ENCODE measurements around the gene NAA35.

Gene NAA35

DNA sequence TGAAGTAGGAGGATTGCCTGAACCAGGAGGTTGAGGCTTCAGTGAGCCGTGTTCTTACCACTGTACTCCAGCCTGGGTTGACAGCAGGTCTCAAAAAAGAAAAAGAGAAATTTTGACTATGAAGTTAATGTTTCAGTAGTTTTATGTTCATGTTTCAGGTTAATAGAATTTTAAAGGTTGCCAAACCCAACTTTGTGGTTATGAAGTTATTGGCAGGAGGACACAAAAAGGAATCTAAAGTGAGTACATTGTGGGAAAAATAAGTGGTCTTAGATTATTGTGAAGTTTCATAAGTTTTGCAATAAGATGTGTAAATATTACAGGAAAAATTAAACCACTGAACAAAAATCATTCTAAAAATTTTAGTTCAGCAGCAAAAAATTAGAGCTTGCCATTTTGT, 79.8 kb downstream of the NAA35 start:
- Histone ChIP-seq H3K27me3 (ENCODE audit: control insufficient read depth in 1 of 2, insufficient read depth in 2 of 2, low read length in 2 of 2) (no peaks in the 10 kb centered on the region), H3K9me3 (ENCODE audit: control insufficient read depth in 1 of 2, low read length in 2 of 2) (no peaks in the 10 kb centered on the region), H3K9ac (ENCODE audit: low read depth in 1 of 2, low read length in 2 of 2) (no peak overlapping the region), H3K4me1 (ENCODE audit: control insufficient read depth in 1 of 2, insufficient read depth in 2 of 2, low read length in 2 of 2) (no peaks in the 10 kb centered on the region), H3K27ac (ENCODE audit: low read depth, low read length) (no peak overlapping the region), H3K36me3 (ENCODE audit: control insufficient read depth in 1 of 2, insufficient read depth in 2 of 2, low read length in 2 of 2) (peaks cover 35 to 59% of the 10 kb centered on the region in 2 donors), H3K4me3 (ENCODE audit: low read depth in 1 of 2, low read length in 2 of 2) (no peak overlapping the region)

DNA sequence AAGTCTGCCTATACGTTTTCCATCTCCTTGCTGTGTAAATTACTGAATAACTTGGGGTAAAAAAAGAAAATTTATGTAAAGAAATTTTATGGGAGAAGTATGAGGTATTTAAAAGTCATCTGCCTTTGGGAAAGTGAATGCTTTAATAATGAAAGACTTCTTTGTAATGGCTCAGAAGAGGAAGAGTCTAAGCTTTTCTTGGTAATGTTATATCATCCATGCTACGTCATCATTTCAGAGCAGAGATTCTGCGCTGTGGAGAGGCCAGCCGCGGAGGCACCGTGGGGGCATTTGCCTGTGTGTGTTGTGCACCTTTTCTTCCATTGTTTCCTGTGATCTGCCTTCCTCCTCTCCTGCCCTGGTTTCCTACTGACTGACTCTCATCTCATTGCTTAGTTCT, 80.2 kb downstream of the NAA35 start:
- H3K36me3 ChIP-seq (ENCODE audit: control insufficient read depth in 1 of 2, insufficient read depth in 2 of 2, low read length in 2 of 2), result peaks cover 38 to 64% of the 10 kb centered on the region in 2 donors
- H3K4me3 ChIP-seq (ENCODE audit: low read depth in 1 of 2, low read length in 2 of 2), result no peak overlapping the region
- no peaks in the 10 kb centered on the region for H3K4me1 ChIP-seq (ENCODE audit: control insufficient read depth in 1 of 2, insufficient read depth in 2 of 2, low read length in 2 of 2)
- no peaks in the 10 kb centered on the region for H3K9me3 ChIP-seq (ENCODE audit: control insufficient read depth in 1 of 2, low read length in 2 of 2)
- H3K9ac ChIP-seq (ENCODE audit: low read depth in 1 of 2, low read length in 2 of 2), result no peak overlapping the region
- no peak overlapping the region for H3K27ac ChIP-seq (ENCODE audit: low read depth, low read length)
- H3K27me3 ChIP-seq (ENCODE audit: control insufficient read depth in 1 of 2, insufficient read depth in 2 of 2, low read length in 2 of 2), result no peaks in the 10 kb centered on the region

DNA sequence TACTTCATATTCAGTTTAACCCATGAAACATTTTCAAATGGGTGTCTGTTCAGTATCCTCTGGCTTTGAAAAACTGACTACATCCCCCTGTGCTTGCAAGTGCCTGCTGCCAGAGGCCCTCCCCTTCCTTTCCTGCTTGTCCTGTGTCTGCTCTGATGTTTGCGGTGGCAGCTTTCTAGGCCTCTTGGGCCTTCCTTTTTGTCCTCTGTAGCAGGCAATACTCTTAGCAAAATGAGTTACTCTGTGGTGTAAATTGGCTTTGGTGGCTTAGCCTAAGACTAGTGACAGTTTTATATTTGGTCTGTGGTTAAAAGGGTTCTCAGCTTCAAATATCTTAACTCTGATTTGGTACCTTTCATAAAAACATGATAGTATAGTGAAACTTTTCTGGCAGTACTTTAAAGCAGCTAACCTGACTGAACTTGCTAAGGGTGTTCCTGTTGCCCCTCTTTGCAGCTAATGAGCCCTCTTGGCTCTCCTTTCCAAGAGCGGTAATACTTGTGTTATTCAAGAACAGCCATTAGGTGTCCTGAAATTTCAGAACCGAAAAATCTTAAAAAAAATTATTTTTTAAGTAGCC, 81.8 kb downstream of the NAA35 start:
- Histone ChIP-seq H3K9me3 (ENCODE audit: control insufficient read depth in 1 of 2, low read length in 2 of 2) (no peaks in the 10 kb centered on the region), H3K4me3 (ENCODE audit: low read depth in 1 of 2, low read length in 2 of 2) (no peak overlapping the region), H3K9ac (ENCODE audit: low read depth in 1 of 2, low read length in 2 of 2) (no peak overlapping the region), H3K4me1 (ENCODE audit: control insufficient read depth in 1 of 2, insufficient read depth in 2 of 2, low read length in 2 of 2) (no peaks in the 10 kb centered on the region), H3K27ac (ENCODE audit: low read depth, low read length) (no peak overlapping the region), H3K36me3 (ENCODE audit: control insufficient read depth in 1 of 2, insufficient read depth in 2 of 2, low read length in 2 of 2) (peaks cover 41 to 63% of the 10 kb centered on the region in 2 donors), H3K27me3 (ENCODE audit: control insufficient read depth in 1 of 2, insufficient read depth in 2 of 2, low read length in 2 of 2) (no peaks in the 10 kb centered on the region)

DNA sequence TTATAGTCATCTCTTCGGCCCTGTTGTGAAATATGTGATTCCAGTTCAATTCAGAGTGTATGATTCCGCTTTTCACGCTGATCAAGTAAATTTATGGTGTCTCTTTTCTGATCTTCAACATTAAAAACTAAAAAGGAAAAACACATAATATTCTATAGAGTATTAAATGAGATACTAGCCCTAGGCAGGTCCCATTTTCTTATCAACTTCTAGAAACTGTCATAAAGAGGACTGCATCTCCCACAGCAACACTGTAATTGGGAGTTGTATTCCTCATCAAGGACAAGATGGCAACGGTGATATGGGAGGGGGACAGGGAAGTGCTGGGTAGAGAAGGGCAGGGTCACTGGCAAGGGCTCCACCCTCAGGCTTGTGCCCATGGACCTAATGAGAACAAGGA, 86.8 kb downstream of the NAA35 start:
- no peaks in the 10 kb centered on the region for H3K9me3 ChIP-seq (ENCODE audit: control insufficient read depth in 1 of 2, low read length in 2 of 2)
- H3K9ac ChIP-seq (ENCODE audit: low read depth in 1 of 2, low read length in 2 of 2), result no peak overlapping the region
- H3K27ac ChIP-seq (ENCODE audit: low read depth, low read length), result no peak overlapping the region
- H3K4me3 ChIP-seq (ENCODE audit: low read depth in 1 of 2, low read length in 2 of 2), result no peak overlapping the region
- no peaks in the 10 kb centered on the region for H3K27me3 ChIP-seq (ENCODE audit: control insufficient read depth in 1 of 2, insufficient read depth in 2 of 2, low read length in 2 of 2)
- H3K4me1 ChIP-seq (ENCODE audit: control insufficient read depth in 1 of 2, insufficient read depth in 2 of 2, low read length in 2 of 2), result no peaks in the 10 kb centered on the region
- H3K36me3 ChIP-seq (ENCODE audit: control insufficient read depth in 1 of 2, insufficient read depth in 2 of 2, low read length in 2 of 2), result peaks cover 29 to 62% of the 10 kb centered on the region in 2 donors

DNA sequence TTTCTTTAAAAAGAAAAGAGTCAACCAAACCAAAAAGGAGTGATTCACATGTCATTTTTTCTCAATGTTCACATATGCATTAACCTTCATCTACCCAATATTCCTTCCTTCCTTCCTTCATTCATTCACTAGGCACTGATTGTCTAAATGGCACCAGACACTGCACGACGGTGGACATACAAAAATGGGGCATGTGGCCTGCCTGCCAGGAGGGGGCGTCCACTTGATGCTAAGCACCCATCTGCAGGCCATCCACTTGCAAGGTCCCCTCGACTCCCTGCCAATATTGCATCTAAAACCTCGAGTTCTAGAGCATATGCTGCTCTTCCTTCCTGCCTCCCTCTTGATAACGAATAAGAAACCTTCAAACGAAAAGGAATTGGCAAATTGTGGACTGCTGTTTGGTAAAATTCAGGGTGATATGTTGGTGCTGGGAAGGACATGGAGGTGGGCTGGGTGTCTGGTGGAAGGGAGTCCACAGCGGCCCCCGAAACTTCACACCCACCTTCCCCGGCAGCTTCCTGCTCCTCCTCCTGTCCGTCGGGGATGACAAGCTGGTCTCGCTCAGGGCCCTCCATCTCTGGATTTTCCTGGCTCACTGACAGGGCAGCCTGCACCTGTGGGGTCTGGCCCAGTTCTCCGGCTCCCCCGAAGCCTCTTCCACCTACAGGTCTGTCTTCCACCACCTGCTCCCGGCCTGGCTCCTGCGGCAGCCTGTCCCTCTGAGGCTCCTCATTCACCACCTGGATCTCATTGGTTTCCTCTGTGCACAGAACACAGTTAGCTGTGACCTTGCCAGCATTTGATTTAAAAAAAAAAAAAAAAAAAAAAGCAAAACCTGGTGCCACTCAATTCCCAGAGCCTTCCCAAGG, 94.2 kb downstream of the NAA35 start:
- H3K4me1 ChIP-seq (ENCODE audit: control insufficient read depth in 1 of 2, insufficient read depth in 2 of 2, low read length in 2 of 2), result peaks cover 0 to 17% of the 10 kb centered on the region in 2 donors
- H3K9ac ChIP-seq (ENCODE audit: low read depth in 1 of 2, low read length in 2 of 2), result no peak overlapping the region
- no peaks in the 10 kb centered on the region for H3K9me3 ChIP-seq (ENCODE audit: control insufficient read depth in 1 of 2, low read length in 2 of 2)
- no peaks in the 10 kb centered on the region for H3K27me3 ChIP-seq (ENCODE audit: control insufficient read depth in 1 of 2, insufficient read depth in 2 of 2, low read length in 2 of 2)
- peaks cover 19 to 31% of the 10 kb centered on the region in 2 donors for H3K36me3 ChIP-seq (ENCODE audit: control insufficient read depth in 1 of 2, insufficient read depth in 2 of 2, low read length in 2 of 2)
- no peak overlapping the region for H3K27ac ChIP-seq (ENCODE audit: low read depth, low read length)
- H3K4me3 ChIP-seq (ENCODE audit: low read depth in 1 of 2, low read length in 2 of 2), result no peak overlapping the region

DNA sequence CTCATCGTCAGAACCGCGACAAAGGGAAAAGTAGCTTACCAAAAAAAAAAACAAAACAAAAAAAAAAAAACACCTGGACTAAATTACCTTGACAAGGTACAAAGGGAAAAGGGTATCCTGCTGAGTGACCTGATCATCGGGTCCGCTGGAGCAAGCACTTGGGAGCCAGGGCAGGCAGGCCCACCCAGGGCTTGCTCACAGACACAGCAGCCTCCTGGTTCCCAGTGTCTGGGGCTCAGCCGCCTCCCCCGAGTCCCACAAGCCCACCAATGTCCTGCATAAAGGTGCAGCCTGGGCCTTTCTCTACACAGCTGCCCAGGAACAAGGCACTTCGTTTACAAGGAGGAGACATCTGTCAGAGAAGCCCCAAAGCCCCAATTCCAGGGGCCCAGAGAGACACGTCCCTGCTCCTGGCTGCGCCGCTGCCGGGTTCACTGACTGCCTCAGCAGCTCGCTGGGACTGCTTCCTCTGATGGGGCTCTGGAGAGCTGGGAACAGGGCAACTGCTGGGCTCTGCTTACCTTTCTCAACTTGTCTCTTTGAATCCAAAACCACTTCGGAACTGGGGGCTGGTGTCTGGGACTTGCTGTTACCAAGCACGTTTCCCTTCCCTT, 95.0 kb downstream of the NAA35 start:
- no peaks in the 10 kb centered on the region for H3K27me3 ChIP-seq (ENCODE audit: control insufficient read depth in 1 of 2, insufficient read depth in 2 of 2, low read length in 2 of 2)
- H3K27ac ChIP-seq (ENCODE audit: low read depth, low read length), result no peak overlapping the region
- H3K9me3 ChIP-seq (ENCODE audit: control insufficient read depth in 1 of 2, low read length in 2 of 2), result no peaks in the 10 kb centered on the region
- peaks cover 0 to 17% of the 10 kb centered on the region in 2 donors for H3K4me1 ChIP-seq (ENCODE audit: control insufficient read depth in 1 of 2, insufficient read depth in 2 of 2, low read length in 2 of 2)
- H3K9ac ChIP-seq (ENCODE audit: low read depth in 1 of 2, low read length in 2 of 2), result no peak overlapping the region
- no peak overlapping the region for H3K4me3 ChIP-seq (ENCODE audit: low read depth in 1 of 2, low read length in 2 of 2)
- H3K36me3 ChIP-seq (ENCODE audit: control insufficient read depth in 1 of 2, insufficient read depth in 2 of 2, low read length in 2 of 2), result peaks cover 19 to 31% of the 10 kb centered on the region in 2 donors

DNA sequence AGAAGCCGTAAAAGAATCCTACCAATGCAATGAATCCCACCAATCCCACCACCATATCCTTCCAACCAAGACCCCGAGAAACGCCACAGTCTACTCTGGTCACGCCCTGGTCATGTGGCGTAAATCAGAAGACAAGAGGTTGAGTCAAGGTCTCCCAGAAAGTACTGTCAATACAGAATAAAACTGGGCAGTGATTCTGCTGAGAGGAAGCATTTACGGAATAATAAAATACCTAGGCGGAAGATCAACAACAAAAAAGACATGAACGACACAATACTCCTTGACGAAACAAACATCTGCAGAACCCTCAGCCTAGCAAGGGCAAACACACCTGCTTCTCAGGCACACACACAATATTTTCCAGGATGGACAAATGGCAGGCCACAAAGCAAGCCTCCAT, 95.6 kb downstream of the NAA35 start:
- no peak overlapping the region for H3K9ac ChIP-seq (ENCODE audit: low read depth in 1 of 2, low read length in 2 of 2)
- no peaks in the 10 kb centered on the region for H3K27me3 ChIP-seq (ENCODE audit: control insufficient read depth in 1 of 2, insufficient read depth in 2 of 2, low read length in 2 of 2)
- no peak overlapping the region for H3K4me3 ChIP-seq (ENCODE audit: low read depth in 1 of 2, low read length in 2 of 2)
- peaks cover 19 to 31% of the 10 kb centered on the region in 2 donors for H3K36me3 ChIP-seq (ENCODE audit: control insufficient read depth in 1 of 2, insufficient read depth in 2 of 2, low read length in 2 of 2)
- H3K4me1 ChIP-seq (ENCODE audit: control insufficient read depth in 1 of 2, insufficient read depth in 2 of 2, low read length in 2 of 2), result peaks cover 6 to 20% of the 10 kb centered on the region in 2 donors
- no peak overlapping the region for H3K27ac ChIP-seq (ENCODE audit: low read depth, low read length)
- H3K9me3 ChIP-seq (ENCODE audit: control insufficient read depth in 1 of 2, low read length in 2 of 2), result no peaks in the 10 kb centered on the region

DNA sequence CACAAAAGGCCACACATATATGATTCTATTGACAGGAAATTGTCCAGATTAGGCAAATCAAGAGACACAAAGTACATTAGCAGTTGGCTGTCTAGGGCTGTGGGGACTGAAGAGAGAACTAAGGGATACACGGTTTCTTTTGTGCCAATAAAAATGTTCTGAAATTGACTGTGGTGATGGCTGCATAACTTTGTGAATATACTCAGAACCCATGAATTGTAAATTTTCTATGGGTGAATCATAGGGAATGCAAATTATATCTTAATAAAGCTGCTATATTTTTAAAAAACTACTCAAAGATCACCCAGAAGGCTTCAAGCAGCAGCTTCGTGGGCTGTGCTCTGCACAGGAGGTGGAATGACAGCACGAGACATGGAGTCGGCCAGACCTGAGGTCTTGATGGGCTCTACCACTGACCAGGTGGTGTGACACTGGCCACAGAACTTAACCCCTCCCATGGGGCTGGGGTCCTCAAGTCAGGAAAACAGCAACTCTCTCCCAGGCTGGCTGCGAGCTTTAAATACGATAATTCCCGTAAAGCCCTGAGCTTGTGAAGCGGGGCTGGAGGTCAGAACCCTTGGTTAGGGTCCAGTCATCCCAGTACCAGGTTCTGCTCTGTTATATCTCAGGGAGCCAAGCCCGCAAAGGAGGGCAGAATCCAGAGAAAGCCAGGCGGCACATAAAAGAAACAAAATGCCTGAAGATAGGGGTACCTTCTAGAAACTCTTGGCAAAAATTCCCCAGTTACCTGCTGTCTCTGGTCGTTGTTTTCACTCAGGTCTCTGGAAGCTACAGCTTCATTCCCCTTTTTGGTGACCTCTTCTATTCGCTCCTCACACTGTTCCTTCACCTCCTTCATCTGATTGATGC, 99.3 kb downstream of the NAA35 start:
- H3K36me3 ChIP-seq (ENCODE audit: control insufficient read depth in 1 of 2, insufficient read depth in 2 of 2, low read length in 2 of 2), result peaks cover 4% of the 10 kb centered on the region in 2 donors
- peaks cover 19 to 29% of the 10 kb centered on the region in 2 donors for H3K4me1 ChIP-seq (ENCODE audit: control insufficient read depth in 1 of 2, insufficient read depth in 2 of 2, low read length in 2 of 2)
- no peak overlapping the region for H3K9ac ChIP-seq (ENCODE audit: low read depth in 1 of 2, low read length in 2 of 2)
- H3K27ac ChIP-seq (ENCODE audit: low read depth, low read length), result no peak overlapping the region
- H3K4me3 ChIP-seq (ENCODE audit: low read depth in 1 of 2, low read length in 2 of 2), result no peak overlapping the region
- no peaks in the 10 kb centered on the region for H3K27me3 ChIP-seq (ENCODE audit: control insufficient read depth in 1 of 2, insufficient read depth in 2 of 2, low read length in 2 of 2)
- H3K9me3 ChIP-seq (ENCODE audit: control insufficient read depth in 1 of 2, low read length in 2 of 2), result no peaks in the 10 kb centered on the region

DNA sequence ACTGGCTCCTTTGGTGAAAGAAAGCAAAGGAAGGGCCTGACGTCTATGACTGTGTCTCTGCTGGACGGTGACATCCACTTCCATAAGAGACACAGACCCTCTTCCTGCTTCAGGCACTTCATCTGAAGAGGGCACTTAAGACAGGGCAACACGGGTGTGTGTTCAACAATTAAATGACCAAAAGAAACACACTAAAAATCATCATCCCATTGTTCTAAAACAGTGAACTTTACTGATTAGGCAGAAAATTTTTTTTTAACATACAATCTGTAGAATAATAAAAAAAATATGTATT, 99.9 kb downstream of the NAA35 start:
- no peaks in the 10 kb centered on the region for H3K9me3 ChIP-seq (ENCODE audit: control insufficient read depth in 1 of 2, low read length in 2 of 2)
- no peak overlapping the region for H3K9ac ChIP-seq (ENCODE audit: low read depth in 1 of 2, low read length in 2 of 2)
- no peak overlapping the region for H3K27ac ChIP-seq (ENCODE audit: low read depth, low read length)
- no peak overlapping the region for H3K4me3 ChIP-seq (ENCODE audit: low read depth in 1 of 2, low read length in 2 of 2)
- H3K4me1 ChIP-seq (ENCODE audit: control insufficient read depth in 1 of 2, insufficient read depth in 2 of 2, low read length in 2 of 2), result peaks cover 19 to 24% of the 10 kb centered on the region in 2 donors
- H3K36me3 ChIP-seq (ENCODE audit: control insufficient read depth in 1 of 2, insufficient read depth in 2 of 2, low read length in 2 of 2), result peaks cover 3 to 4% of the 10 kb centered on the region in 2 donors
- H3K27me3 ChIP-seq (ENCODE audit: control insufficient read depth in 1 of 2, insufficient read depth in 2 of 2, low read length in 2 of 2), result no peaks in the 10 kb centered on the region

Measured in duodenal mucosa (tissue), 2 donors.